Spleen (tissue), 11 donors: Measurements from ENCODE around the gene TEK. TPM values are rescaled to one million over a fixed set of nuclear protein-coding genes. Genes with fewer than 3 reads are reported as not detected.
"Not testable (repeated sequence)": the region's sequence is repeated elsewhere in the genome, so short reads cannot be mapped to it uniquely, and the experiment has no call there.

Experiments
- DNase-seq: peaks from one replicate; pipeline ENCODE4 v3.0.0-alpha.2; 2020
- H3K27ac ChIP-seq, 8 donors: fragments of 200-600 bp; sonication (generic) in 7 of 8; 1 replicate in 4 of 8; 2 replicates in 4 of 8; pipeline versions ENCODE4 v1.5.0 to v1.8.0; 2016 to 2021; ENCODE audit warnings: inconsistent platforms in 4 of 8, mild to moderate bottlenecking in 4 of 8, moderate library complexity in 1 of 8
- H3K27me3 ChIP-seq, 7 donors: fragments of 200-600 bp; sonication (generic) in 6 of 7; replicated peaks in 1 of 7; 1 replicate in 4 of 7; 2 replicates in 3 of 7; pipeline versions ENCODE4 v1.5.0 to v1.8.0; 2016 to 2021; ENCODE audit warnings: inconsistent platforms in 3 of 7, mild to moderate bottlenecking in 1 of 7
- H3K36me3 ChIP-seq, 6 donors: fragments of 200-600 bp; sonication (generic) in 5 of 6; 1 replicate in 4 of 6; 2 replicates in 2 of 6; pipeline versions ENCODE4 v1.5.0 to v1.8.0; 2016 to 2021; ENCODE audit warnings: inconsistent platforms in 2 of 6
- H3K4me1 ChIP-seq, 6 donors: fragments of 200-600 bp; sonication (generic) in 5 of 6; 1 replicate in 3 of 6; 2 replicates in 3 of 6; pipeline versions ENCODE4 v1.5.0 to v1.8.0; 2016 to 2021; ENCODE audit warnings: inconsistent platforms in 3 of 6
- H3K4me3 ChIP-seq, 8 donors: fragments of 200-600 bp; sonication (generic) in 7 of 8; 1 replicate in 4 of 8; 2 replicates in 4 of 8; pipeline versions ENCODE4 v1.5.0 to v1.8.0; 2016 to 2021; ENCODE audit warnings: inconsistent platforms in 4 of 8, mild to moderate bottlenecking in 4 of 8, moderate library complexity in 2 of 8
- H3K9me3 ChIP-seq, 8 donors: fragments of 200-600 bp; sonication (generic) in 7 of 8; 1 replicate in 4 of 8; 2 replicates in 4 of 8; pipeline versions ENCODE4 v1.5.0 to v1.8.0; 2016 to 2021; ENCODE audit warnings: inconsistent platforms in 4 of 8
- POLR2A ChIP-seq, 3 donors: fragments of 450-650 bp; IDR thresholded peaks; one replicate each; pipeline ENCODE4 v1.5.1; 2017; ENCODE audit warnings: antibody characterized with exemption in 3 of 3, mild to moderate bottlenecking in 1 of 3
- POLR2AphosphoS5 ChIP-seq, 3 donors: sonication (generic); formaldehyde crosslinking; IDR thresholded peaks; one replicate each; pipeline ENCODE4 v1.5.1; 2017; ENCODE audit warnings: antibody characterized with exemption in 3 of 3
- WGBS, 5 donors: extraction: QIAGEN DNeasy Blood & Tissue Kit in 3 of 5; methylation state at CpG; one replicate each; pipeline versions ENCODE4 v1.1.5 to v1.1.7; 2013 to 2018; 5-methylcytosine and 5-hydroxymethylcytosine counted together
- intact Hi-C: fragments of 100-400 bp; cut with DNase I; formaldehyde crosslinking; loops from one replicate; pipeline ENCODE4 v1.15.0; 2023; ENCODE audit warnings: low total_unique reads
- polyA plus RNA-seq, 3 donors: library from polyadenylated mRNA; stranded (reverse); fragments of 200-250 nt; gene quantifications; one replicate each; pipeline ENCODE4 v1.2.1, GENCODE V29; 2013
- total RNA-seq, 7 donors: library from RNA; depleted of rRNA in 3 of 7; stranded (reverse); fragments of >200 nt in 3 of 7; fragmentation: NEBNext Ultra II Directional in 4 of 7; extraction: Animal tissue kit (Norgen Biotek cat#: 25700) in 4 of 7; gene quantifications; one replicate each; pipeline versions ENCODE4 v1.1.0 to v1.2.1, GENCODE V29; 2016 to 2021
- TF ChIP-seq, protein P1 (sequence below), 11 experiments: fragments of 200-600 bp in 7 of 11; fragments of 450-650 bp in 4 of 11; sonication (generic) in 4 of 11; IDR thresholded peaks in 8 of 11; conservative IDR thresholded peaks in 3 of 11; 1 replicate in 7 of 11; 2 replicates in 4 of 11; pipeline versions ENCODE4 v1.4.0 to v1.8.0; 2016 to 2021; ENCODE audit warnings: antibody characterized with exemption in 11 of 11, inconsistent platforms in 4 of 11, mild to moderate bottlenecking in 1 of 11
- donor health status: healthy with polysubstance abuse.
- donor health status: DM: no; HTN: no; CAD: no; lungs with moderate emphysema.
- donor health status: DM: no; HTN: no; CAD: no.
- donor health status: Bipolar disorder and iron deficiency.
- donor health status: healthy.
- donor health status: DM: no; HTN: no; CAD: no.
- donor health status: DM: yes; HTN: yes; CAD: no.

The TEK gene
- total and polyA plus RNA-seq, 10 donors: 2.6 to 58.7 (median 44.4) TPM

DNA sequence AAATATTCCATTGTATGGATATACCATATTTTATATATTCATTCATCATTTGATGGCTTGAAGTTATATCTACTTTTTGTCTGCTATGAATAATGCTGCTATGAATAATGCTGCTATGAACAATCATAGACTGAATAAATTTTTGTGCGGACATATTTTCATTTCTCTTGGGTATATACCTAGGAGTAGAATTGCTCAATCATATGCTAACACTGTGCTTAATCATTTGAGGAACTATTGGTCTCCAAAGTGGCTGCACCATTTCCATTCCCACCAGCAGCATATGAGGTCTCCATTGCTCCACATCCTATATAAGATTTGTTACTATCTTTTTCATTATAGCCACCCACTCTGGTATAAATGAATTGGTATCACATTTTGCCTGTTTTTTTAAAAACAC, 18.3 kb upstream of the TEK start:
- 93 to 95% (median 93%) methylated on average over 1 of the region's 1 CpG for WGBS, 5 donors

DNA sequence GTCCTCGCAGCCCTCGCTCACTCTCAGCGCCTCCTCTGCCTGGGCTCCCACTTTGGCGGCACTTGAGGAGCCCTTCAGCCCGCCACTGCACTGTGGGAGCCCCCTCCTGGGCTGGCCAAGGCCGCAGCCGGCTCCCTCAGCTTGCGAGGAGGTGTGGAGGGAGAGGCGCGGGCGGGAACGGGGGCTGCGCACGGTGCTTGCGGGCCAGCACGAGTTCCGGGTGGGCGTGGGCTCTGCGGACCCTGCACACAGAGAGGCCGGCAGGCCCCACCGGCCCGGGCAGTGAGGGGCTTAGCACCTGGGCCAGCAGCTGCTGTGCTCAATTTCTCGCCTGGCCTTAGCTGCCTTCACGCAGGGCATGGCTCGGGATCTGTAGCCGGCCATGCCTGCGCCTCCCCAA, 16.5 kb upstream of the TEK start:
- H3K9me3 ChIP-seq, H3K4me1 ChIP-seq, DNase-seq, intact Hi-C loops, H3K4me3 ChIP-seq, H3K27ac ChIP-seq, H3K27me3 ChIP-seq, H3K36me3 ChIP-seq: not testable (repeated sequence)
- 94 to 98% (median 96%) methylated on average over 21 to 27 of the region's 27 CpGs for WGBS, 5 donors

More for the DNA sequence above, 18.3 kb upstream of the TEK start:
- Histone ChIP-seq H3K9me3 (no peaks in the 10 kb centered on the region), H3K4me3 (no peak overlapping the region), H3K27ac (no peak overlapping the region), H3K36me3 (no peaks in the 10 kb centered on the region), H3K27me3 (peaks cover 0 to 5% (median 0%) of the 10 kb centered on the region in 7 donors), H3K4me1 (no peaks in the 10 kb centered on the region)
- TF ChIP-seq POLR2AphosphoS5 (IDR thresholded peaks at IDR 0.05): no peak
- TF ChIP-seq, protein P1, sequence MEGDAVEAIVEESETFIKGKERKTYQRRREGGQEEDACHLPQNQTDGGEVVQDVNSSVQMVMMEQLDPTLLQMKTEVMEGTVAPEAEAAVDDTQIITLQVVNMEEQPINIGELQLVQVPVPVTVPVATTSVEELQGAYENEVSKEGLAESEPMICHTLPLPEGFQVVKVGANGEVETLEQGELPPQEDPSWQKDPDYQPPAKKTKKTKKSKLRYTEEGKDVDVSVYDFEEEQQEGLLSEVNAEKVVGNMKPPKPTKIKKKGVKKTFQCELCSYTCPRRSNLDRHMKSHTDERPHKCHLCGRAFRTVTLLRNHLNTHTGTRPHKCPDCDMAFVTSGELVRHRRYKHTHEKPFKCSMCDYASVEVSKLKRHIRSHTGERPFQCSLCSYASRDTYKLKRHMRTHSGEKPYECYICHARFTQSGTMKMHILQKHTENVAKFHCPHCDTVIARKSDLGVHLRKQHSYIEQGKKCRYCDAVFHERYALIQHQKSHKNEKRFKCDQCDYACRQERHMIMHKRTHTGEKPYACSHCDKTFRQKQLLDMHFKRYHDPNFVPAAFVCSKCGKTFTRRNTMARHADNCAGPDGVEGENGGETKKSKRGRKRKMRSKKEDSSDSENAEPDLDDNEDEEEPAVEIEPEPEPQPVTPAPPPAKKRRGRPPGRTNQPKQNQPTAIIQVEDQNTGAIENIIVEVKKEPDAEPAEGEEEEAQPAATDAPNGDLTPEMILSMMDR (IDR thresholded peaks at IDR 0.05 in 8 of 11, conservative IDR thresholded peaks at IDR 0.05 in 3 of 11): no peak
- no peak for TF ChIP-seq POLR2A (IDR thresholded peaks at IDR 0.05)
- no peak for DNase-seq
- intact Hi-C loops: no loop called here

DNA sequence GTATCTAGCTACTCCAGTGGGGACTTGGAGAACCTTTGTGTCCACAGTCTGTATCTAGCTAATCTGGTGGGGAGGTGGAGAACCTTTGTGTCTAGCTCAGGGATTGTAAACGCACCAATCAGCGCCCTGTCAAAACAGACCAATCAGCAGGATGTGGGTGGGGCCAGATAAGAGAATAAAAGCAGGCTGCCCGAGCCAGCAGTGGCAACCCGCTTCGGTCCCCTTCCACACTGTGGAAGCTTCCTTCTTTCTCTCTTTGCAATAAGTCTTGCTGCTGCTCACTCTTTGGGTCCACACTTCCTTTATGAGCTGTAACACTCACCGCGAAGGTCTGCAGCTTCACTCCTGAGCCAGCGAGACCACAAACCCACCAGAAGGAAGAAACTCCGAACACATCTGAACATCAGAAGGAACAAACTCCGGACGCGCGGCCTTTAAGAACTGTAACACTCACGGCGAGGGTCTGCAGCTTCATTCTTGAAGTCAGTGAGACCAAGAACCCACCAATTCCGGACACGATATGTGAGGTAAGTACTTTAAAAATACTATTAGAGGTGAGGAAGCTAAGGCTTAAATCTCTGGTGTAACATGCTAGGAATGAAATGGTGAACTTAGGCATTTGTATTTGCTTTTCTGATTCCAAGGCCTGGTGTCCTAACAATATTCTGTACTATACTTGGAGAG, 15.5 kb upstream of the TEK start:
- H3K4me3 ChIP-seq, intact Hi-C loops, H3K27ac ChIP-seq, H3K36me3 ChIP-seq, H3K27me3 ChIP-seq, H3K9me3 ChIP-seq, DNase-seq, H3K4me1 ChIP-seq: not testable (repeated sequence)
- 23 to 48% (median 33%) methylated on average over 17 of the region's 17 CpGs for WGBS, 5 donors

DNA sequence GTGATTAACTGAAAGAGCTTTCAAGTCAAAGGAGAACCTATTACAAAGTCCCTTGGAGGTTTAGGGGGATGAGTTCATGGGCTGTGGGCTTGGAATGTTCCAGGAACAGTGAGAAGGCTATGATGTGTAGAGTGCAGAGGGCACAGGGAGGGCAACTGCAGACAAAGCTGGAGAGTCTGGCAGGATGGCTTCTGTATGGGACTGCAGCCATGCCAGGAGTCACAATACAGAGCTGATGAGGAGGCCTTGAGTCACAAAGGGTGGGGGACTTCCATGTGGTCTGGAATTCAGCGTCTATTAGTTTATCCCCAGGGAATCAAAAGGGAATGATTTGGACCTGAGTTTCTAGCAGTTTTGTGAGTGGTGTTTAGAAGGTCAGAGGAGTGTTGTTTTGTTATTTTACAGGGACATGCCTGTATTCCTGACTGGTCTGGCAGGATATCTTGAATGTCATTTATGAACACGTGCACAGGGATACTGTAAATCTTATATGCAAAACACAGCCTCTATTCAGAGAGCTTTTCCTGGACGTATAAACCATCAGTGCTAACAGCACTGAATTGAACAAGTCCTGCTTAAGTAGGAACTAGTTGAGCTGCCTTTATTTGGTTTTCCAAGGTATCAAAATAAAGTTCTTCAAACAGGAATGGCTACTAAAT, 14.3 kb upstream of the TEK start:
- intact Hi-C loops: no loop called here
- H3K4me3 ChIP-seq: no peak overlapping the region
- H3K36me3 ChIP-seq: no peaks in the 10 kb centered on the region
- DNase-seq: no peak
- peaks cover 0 to 5% (median 0%) of the 10 kb centered on the region in 7 donors for H3K27me3 ChIP-seq
- H3K4me1 ChIP-seq: no peaks in the 10 kb centered on the region
- H3K9me3 ChIP-seq: no peaks in the 10 kb centered on the region
- TF ChIP-seq POLR2A (IDR thresholded peaks at IDR 0.05) (no peak), POLR2AphosphoS5 (IDR thresholded peaks at IDR 0.05) (no peak)
- TF ChIP-seq, protein P1 (IDR thresholded peaks at IDR 0.05 in 8 of 11, conservative IDR thresholded peaks at IDR 0.05 in 3 of 11): no peak
- H3K27ac ChIP-seq: no peak overlapping the region
- 56 to 66% (median 64%) methylated on average over 3 of the region's 3 CpGs for WGBS, 5 donors

DNA sequence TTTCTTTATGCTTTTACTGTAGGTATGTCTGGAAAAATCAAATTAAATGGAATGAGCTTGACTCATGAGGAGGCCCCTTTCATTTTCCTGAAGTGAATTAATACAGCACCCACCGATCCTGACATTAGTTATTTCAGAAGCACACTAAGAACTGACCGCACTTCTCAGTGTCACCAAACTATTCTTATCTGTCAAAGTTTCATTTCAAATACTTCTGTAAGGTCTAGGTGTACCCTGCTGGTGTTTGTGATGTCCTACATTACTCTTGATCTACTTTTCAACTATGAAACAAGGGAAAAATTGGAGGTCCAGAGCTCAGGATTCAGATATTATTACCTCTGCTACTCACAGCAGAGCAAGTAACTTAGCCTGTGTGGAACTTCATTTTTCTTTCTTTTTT, 1.8 kb upstream of the TEK start:
- no peak for DNase-seq
- Histone ChIP-seq H3K36me3 (no peaks in the 10 kb centered on the region), H3K4me1 (peaks cover 0 to 9% (median 0%) of the 10 kb centered on the region in 6 donors), H3K4me3 (no peak overlapping the region), H3K27me3 (no peaks in the 10 kb centered on the region), H3K27ac (no peak overlapping the region), H3K9me3 (no peaks in the 10 kb centered on the region)
- intact Hi-C loops: no loop called here
- WGBS, 5 donors: 85 to 96% (median 88%) methylated on average over 2 of the region's 2 CpGs
- TF ChIP-seq, protein P1 (IDR thresholded peaks at IDR 0.05 in 8 of 11, conservative IDR thresholded peaks at IDR 0.05 in 3 of 11): no peak
- no peak for TF ChIP-seq POLR2A (IDR thresholded peaks at IDR 0.05)
- TF ChIP-seq POLR2AphosphoS5 (IDR thresholded peaks at IDR 0.05): no peak
